ENCODE measurements around the gene SCN2B.

DNA sequence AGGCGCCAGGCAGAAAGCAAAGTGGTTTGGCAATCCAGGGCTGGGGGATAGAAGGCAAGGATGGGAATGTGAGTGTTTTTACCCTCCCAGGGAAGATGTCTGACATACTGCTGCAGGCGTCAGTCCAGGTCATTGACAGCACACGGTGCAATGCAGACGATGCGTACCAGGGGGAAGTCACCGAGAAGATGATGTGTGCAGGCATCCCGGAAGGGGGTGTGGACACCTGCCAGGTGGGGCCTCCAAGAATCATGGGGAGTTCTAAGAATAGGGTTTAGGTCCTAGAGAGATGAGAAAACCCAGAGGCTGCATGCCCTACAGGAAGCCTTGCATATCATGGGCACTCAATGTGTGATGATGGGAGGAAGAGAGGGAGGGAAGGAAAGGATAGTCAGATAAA lies 61.4 kb downstream of the SCN2B start:
- TF ChIP-seq POLR2A (IDR thresholded peaks at IDR 0.05; ENCODE audit: low read length) (no peak), GATA1 (IDR thresholded peaks at IDR 0.05; ENCODE audit: low read depth, low read length) (no peak)
